Natural killer cell (primary cell): ENCODE results near the gene KRTAP5-6. TPM values are rescaled to one million over a fixed set of nuclear protein-coding genes. Genes with fewer than 3 reads are reported as not detected.

ENCODE experiments used
- ATAC-seq, 3 donors: fragments of 150-1000 bp in 2 of 3; fragments of 200-7000 bp in 1 of 3; cut with Tn5 transposase; 1 replicate in 1 of 3; 2 replicates in 2 of 3; pipeline ENCODE4 v1.10.0; 2021; ENCODE audit warnings: mild to moderate bottlenecking in 2 of 3, moderate library complexity in 2 of 3
- DNase-seq, 2 donors: peaks; one replicate each; pipeline versions ENCODE4 v3.0.0 to v3.0.0-alpha.2; 2013 to 2021; ENCODE audit warnings: mixed read lengths in 1 of 2
- H3K27ac ChIP-seq: one replicate; pipeline ENCODE4 v1.5.1; 2013; ENCODE audit warnings: mild to moderate bottlenecking, low read length
- H3K27me3 ChIP-seq: one replicate; pipeline ENCODE4 v1.6.1; 2013; ENCODE audit warnings: low read length; ENCODE audit not compliant: control insufficient read depth, insufficient read depth
- H3K36me3 ChIP-seq: one replicate; pipeline ENCODE4 v1.6.1; 2013; ENCODE audit warnings: low read length; ENCODE audit not compliant: control insufficient read depth, insufficient read depth
- H3K4me1 ChIP-seq: one replicate; pipeline ENCODE4 v1.6.1; 2013; ENCODE audit warnings: low read length; ENCODE audit not compliant: control insufficient read depth, insufficient read depth
- H3K4me3 ChIP-seq: one replicate; pipeline ENCODE4 v1.5.1; 2013; ENCODE audit warnings: low read length
- H3K9me3 ChIP-seq: one replicate; pipeline ENCODE4 v1.6.1; 2013; ENCODE audit warnings: low read length; ENCODE audit not compliant: control insufficient read depth, insufficient read depth
- H3K27ac Mint-ChIP-seq, 2 donors: one replicate each; pipeline ENCODE4 v1.8.0; 2022; ENCODE audit warnings: mild to moderate bottlenecking in 2 of 2, mixed read lengths in 2 of 2, moderate library complexity in 1 of 2
- H3K27me3 Mint-ChIP-seq, 2 donors: one replicate each; pipeline ENCODE4 v1.8.0; 2022; ENCODE audit warnings: low read depth in 2 of 2, mixed read lengths in 2 of 2
- H3K36me3 Mint-ChIP-seq: one replicate; pipeline ENCODE4 v1.8.0; 2022; ENCODE audit warnings: mixed read lengths
- H3K4me1 Mint-ChIP-seq, 2 donors: one replicate each; pipeline ENCODE4 v1.8.0; 2022; ENCODE audit warnings: mixed read lengths in 2 of 2
- H3K4me3 Mint-ChIP-seq: one replicate; pipeline ENCODE4 v1.8.0; 2022; ENCODE audit warnings: mild to moderate bottlenecking, moderate library complexity, mixed read lengths
- H3K9me3 Mint-ChIP-seq, 2 donors: one replicate each; pipeline ENCODE4 v1.8.0; 2022; ENCODE audit warnings: mixed read lengths in 2 of 2
- WGBS: methylation state at CpG from one replicate; pipeline ENCODE4 v1.1.7; 2013; ENCODE audit warnings: missing lambda C conversion rate; ENCODE audit not compliant: insufficient coverage; 5-methylcytosine and 5-hydroxymethylcytosine counted together
- intact Hi-C: fragments of 100-400 bp; cut with micrococcal nuclease; formaldehyde crosslinking; loops from one replicate; pipeline ENCODE4 v1.14.2; 2022
- total RNA-seq, 4 donors: library from RNA; stranded (reverse); fragments of 120-200 nt in 1 of 4; gene quantifications; one replicate each; pipeline versions ENCODE4 v1.2.3 to v1.2.4, GENCODE V29; 2013 to 2022
- TF ChIP-seq, protein P1 (sequence below): fragments of 200-600 bp; IDR thresholded peaks from one replicate; pipeline ENCODE4 v1.8.0; 2022; ENCODE audit warnings: antibody characterized with exemption

Gene KRTAP5-6
- total RNA-seq, 3 donors from 2014 or later (not counting 1 experiment from before 2014, with no cell fraction given), result not detected

DNA sequence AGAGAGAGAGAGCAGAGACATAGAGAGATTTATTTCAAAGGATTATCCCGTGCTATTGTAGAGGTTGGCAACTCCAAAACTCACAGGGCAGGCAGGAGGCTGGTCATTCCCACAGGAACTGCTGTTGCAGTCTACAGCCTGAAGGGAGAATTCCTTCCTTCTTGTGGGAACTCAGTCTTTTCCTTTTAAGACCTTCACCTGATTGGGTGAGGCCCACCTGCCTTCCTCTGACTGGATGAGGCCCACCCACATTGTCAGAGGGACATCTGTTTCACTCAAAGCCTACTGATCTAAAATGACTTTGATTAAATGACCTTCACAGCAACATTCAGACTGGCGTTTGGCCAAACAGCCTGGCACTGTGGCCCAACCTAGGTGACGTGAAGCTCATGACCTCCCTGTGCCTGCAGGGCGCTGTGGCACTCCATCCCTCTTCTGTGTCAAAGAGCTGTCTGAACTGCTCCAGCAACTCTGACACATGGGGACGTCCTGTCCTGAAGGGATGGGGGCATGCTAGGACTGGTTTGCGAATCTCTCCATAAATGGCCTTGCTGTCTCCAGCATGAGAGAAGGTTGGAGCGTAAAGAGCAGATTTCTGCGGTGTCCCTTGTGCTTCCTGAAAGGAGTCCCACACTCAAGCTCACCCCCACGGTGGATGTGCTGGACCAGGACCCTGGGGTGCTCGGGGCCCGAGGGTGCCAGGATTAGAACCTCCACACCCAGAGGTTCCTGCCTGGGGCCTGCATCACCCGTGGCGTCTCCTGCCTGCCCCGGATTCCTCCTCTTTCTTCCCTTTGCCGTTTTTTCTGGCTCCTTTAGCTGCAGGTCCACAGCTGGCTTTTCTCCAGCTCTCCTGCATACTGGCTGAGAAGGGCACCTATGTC is 46.7 kb upstream of the KRTAP5-6 start:
- H3K27me3 Mint-ChIP-seq, result peaks cover 0 to 27% of the 10 kb centered on the region in 2 donors
- Histone ChIP-seq H3K27me3 (no peaks in the 10 kb centered on the region), H3K4me1 (peaks cover 4% of the 10 kb centered on the region), H3K36me3 (no peaks in the 10 kb centered on the region), H3K9me3 (no peaks in the 10 kb centered on the region), H3K4me3 (no peak overlapping the region), H3K27ac (no peak overlapping the region)
- no peak overlapping the region for H3K27ac Mint-ChIP-seq
- no peaks in the 10 kb centered on the region for H3K4me1 Mint-ChIP-seq
- H3K36me3 Mint-ChIP-seq, result no peaks in the 10 kb centered on the region
- no peaks in the 10 kb centered on the region for H3K9me3 Mint-ChIP-seq
- DNase-seq (no peak), ATAC-seq (no peak)
- WGBS, result 80% methylated on average over 15 of the region's 15 CpGs
- no peak overlapping the region for H3K4me3 Mint-ChIP-seq
- TF ChIP-seq, protein P1, sequence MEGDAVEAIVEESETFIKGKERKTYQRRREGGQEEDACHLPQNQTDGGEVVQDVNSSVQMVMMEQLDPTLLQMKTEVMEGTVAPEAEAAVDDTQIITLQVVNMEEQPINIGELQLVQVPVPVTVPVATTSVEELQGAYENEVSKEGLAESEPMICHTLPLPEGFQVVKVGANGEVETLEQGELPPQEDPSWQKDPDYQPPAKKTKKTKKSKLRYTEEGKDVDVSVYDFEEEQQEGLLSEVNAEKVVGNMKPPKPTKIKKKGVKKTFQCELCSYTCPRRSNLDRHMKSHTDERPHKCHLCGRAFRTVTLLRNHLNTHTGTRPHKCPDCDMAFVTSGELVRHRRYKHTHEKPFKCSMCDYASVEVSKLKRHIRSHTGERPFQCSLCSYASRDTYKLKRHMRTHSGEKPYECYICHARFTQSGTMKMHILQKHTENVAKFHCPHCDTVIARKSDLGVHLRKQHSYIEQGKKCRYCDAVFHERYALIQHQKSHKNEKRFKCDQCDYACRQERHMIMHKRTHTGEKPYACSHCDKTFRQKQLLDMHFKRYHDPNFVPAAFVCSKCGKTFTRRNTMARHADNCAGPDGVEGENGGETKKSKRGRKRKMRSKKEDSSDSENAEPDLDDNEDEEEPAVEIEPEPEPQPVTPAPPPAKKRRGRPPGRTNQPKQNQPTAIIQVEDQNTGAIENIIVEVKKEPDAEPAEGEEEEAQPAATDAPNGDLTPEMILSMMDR, result no peak
- intact Hi-C loops, result no loop called here

GRCh38 chr11:1650918-1651262 is 46.1 kb upstream of the KRTAP5-6 start:
- intact Hi-C loops, result no loop called here

GRCh38 chr11:1651411-1651980 is 45.5 kb upstream of the KRTAP5-6 start:
- Histone ChIP-seq H3K27ac (no peak overlapping the region), H3K36me3 (no peaks in the 10 kb centered on the region), H3K4me1 (peaks cover 4% of the 10 kb centered on the region), H3K27me3 (no peaks in the 10 kb centered on the region), H3K9me3 (no peaks in the 10 kb centered on the region), H3K4me3 (no peak overlapping the region)
- intact Hi-C loops, result no loop called here
- H3K27ac Mint-ChIP-seq, result no peak overlapping the region
- TF ChIP-seq, protein P1, result no peak
- no peaks in the 10 kb centered on the region for H3K4me1 Mint-ChIP-seq
- H3K27me3 Mint-ChIP-seq, result peaks cover 0 to 27% of the 10 kb centered on the region in 2 donors
- no peak for DNase-seq
- 84% methylated on average over 7 of the region's 7 CpGs for WGBS
- no peaks in the 10 kb centered on the region for H3K9me3 Mint-ChIP-seq
- ATAC-seq, result no peak
- H3K4me3 Mint-ChIP-seq, result no peak overlapping the region
- H3K36me3 Mint-ChIP-seq, result no peaks in the 10 kb centered on the region

More at GRCh38 chr11:1650918-1651262, 46.1 kb upstream of the KRTAP5-6 start:
- Histone ChIP-seq H3K27me3 (no peaks in the 10 kb centered on the region), H3K36me3 (no peaks in the 10 kb centered on the region), H3K9me3 (no peaks in the 10 kb centered on the region), H3K4me3 (no peak overlapping the region), H3K27ac (no peak overlapping the region), H3K4me1 (peaks cover 4% of the 10 kb centered on the region)
- Mint-ChIP-seq H3K4me3 (no peak overlapping the region), H3K36me3 (no peaks in the 10 kb centered on the region), H3K9me3 (no peaks in the 10 kb centered on the region), H3K4me1 (no peaks in the 10 kb centered on the region), H3K27ac (no peak overlapping the region), H3K27me3 (peaks cover 0 to 27% of the 10 kb centered on the region in 2 donors)
- DNase-seq (no peak), ATAC-seq (no peak)
- TF ChIP-seq, protein P1, result no peak
- WGBS, result 72% methylated on average over 5 of the region's 5 CpGs
